ENCODE results near the gene SPOCK1. TPM values are rescaled to one million over a fixed set of nuclear protein-coding genes. Genes with fewer than 3 reads are reported as not detected.

SPOCK1 gene
- total RNA-seq, 2 experiments from 2014 or later, result not detected

DNA sequence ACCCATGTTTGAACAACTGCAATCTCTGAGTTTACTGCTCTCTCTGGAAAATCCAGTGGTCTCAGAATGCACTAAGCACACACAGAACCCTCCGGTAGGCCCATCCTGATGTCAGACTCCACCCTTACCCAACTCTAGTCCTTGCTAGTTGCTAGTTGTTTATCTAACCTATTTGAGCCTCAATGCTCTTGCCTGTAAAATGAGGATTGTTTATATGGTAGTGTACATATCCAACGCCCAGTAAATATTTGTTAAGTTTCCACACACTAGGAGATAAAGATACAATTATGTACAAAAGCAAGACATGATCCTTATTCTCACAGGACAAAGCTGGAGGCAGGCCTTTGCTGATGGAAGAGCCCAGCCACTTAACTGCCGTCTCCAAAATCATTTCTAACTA is 192.2 kb downstream of the SPOCK1 start:
- no peaks in the 10 kb centered on the region for H3K4me1 Mint-ChIP-seq (ENCODE audit: low read depth)
- H3K9me3 Mint-ChIP-seq, result no peaks in the 10 kb centered on the region
- no peak overlapping the region for H3K27ac Mint-ChIP-seq
- no peaks in the 10 kb centered on the region for H3K27me3 Mint-ChIP-seq
- ChIA-PET POLR2A (no interaction called here), CTCF (no interaction called here)
- no peak overlapping the region for H3K4me3 Mint-ChIP-seq
- intact Hi-C loops (cut with micrococcal nuclease), result no loop called here
- no peak for DNase-seq
- H3K36me3 Mint-ChIP-seq, result no peaks in the 10 kb centered on the region

DNA sequence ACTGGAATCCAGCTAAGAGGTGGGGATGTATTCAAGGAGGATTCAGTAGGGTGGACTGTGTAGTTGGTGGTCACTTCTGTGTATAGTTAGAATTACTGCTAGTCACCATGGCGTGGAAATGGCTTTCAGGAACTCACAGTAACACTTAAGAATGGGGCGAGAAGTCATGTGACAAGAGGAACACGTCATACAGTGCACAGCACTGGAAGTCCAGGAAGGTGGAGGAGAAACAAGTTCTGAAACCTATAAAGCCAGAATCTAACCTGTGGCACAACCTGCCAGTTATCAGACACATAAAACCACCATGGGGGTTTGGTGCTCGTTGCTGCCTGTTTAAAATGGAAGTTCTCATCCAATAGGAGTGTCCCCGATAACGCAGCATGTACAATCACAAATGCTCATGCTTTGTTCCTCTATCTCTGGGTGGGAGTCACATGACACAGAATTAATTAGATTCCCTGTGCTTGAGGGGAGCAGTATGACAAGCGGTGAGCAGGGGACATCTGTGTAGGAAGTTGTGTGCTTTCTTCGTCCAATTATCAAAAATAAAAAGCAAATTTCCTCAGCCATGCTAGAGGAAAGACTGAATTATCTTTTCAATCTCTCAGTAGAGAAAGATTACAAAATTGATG is 193.0 kb downstream of the SPOCK1 start:
- CTCF ChIA-PET, result interaction anchor here (0.7 kb wide), 1 partner anchor 14 kb away, joined by 3 read pairs; no protein-coding TSS in a partner anchor
- DNase-seq, result no peak
- Mint-ChIP-seq H3K4me3 (no peak overlapping the region), H3K27ac (no peak overlapping the region), H3K27me3 (no peaks in the 10 kb centered on the region), H3K36me3 (no peaks in the 10 kb centered on the region), H3K9me3 (no peaks in the 10 kb centered on the region), H3K4me1 (ENCODE audit: low read depth) (no peaks in the 10 kb centered on the region)
- intact Hi-C loops (cut with micrococcal nuclease), result no loop called here
- POLR2A ChIA-PET, result no interaction called here

DNA sequence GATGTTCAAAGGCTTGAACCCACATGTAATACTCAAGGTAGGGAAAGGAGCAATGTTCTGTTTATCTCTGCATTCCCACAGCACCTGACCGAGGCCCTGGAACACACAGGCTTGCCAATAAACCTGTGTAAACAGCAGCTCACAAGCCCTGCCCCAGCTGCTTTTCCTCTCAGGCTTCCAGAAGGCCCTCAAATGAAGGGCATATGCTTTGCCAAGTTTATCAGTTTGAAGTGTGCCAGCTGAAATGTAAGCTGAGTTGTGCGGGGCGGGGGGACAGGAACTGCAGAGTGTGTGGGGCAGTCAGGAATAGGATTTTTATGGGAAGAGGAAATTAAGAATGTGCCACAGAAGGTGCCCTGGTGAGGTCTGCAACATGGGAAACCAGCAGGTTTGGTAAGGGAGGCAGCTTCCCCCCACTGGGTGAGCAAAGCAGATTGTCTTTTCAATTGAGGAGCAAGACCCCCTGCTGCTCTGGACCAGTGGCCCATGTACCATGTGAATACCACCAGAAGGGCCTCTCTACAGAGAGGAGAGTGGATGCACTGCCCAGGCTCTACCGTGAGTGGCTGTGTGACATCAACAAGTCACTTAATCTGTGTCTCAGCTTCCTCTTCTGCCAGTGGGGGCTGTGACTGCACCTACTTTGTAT is 194.8 kb downstream of the SPOCK1 start:
- CTCF ChIA-PET, result no interaction called here
- no peaks in the 10 kb centered on the region for H3K4me1 Mint-ChIP-seq (ENCODE audit: low read depth)
- no peak overlapping the region for H3K4me3 Mint-ChIP-seq
- H3K27me3 Mint-ChIP-seq, result peaks cover 1% of the 10 kb centered on the region
- intact Hi-C loops (cut with micrococcal nuclease), result no loop called here
- no peaks in the 10 kb centered on the region for H3K9me3 Mint-ChIP-seq
- POLR2A ChIA-PET, result no interaction called here
- H3K27ac Mint-ChIP-seq, result no peak overlapping the region
- DNase-seq, result no peak
- H3K36me3 Mint-ChIP-seq, result no peaks in the 10 kb centered on the region

DNA sequence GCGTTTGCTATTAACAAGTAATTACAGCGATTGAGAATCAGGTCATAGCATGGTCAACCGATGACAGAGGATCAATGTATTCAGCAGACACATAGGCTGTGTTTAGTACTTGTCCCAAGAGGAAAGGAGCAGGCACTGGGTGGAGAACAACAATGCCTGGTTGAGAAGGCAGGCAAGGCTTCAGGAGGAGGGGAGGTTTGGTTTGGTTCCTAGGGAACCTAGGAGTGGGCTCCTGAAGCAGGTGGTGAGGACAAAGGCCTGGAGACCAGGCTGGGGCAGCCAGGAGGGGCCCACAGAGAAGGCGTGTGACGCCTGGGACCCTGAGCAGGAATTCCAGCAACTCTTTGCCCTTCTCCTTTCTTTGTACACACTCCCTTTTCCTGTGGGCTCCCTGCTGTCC is 195.6 kb downstream of the SPOCK1 start:
- Mint-ChIP-seq H3K4me3 (no peak overlapping the region), H3K27ac (no peak overlapping the region), H3K27me3 (peaks cover 1% of the 10 kb centered on the region), H3K9me3 (no peaks in the 10 kb centered on the region), H3K4me1 (ENCODE audit: low read depth) (no peaks in the 10 kb centered on the region), H3K36me3 (no peaks in the 10 kb centered on the region)
- CTCF ChIA-PET, result no interaction called here
- POLR2A ChIA-PET, result no interaction called here
- intact Hi-C loops (cut with micrococcal nuclease), result no loop called here
- no peak for DNase-seq

DNA sequence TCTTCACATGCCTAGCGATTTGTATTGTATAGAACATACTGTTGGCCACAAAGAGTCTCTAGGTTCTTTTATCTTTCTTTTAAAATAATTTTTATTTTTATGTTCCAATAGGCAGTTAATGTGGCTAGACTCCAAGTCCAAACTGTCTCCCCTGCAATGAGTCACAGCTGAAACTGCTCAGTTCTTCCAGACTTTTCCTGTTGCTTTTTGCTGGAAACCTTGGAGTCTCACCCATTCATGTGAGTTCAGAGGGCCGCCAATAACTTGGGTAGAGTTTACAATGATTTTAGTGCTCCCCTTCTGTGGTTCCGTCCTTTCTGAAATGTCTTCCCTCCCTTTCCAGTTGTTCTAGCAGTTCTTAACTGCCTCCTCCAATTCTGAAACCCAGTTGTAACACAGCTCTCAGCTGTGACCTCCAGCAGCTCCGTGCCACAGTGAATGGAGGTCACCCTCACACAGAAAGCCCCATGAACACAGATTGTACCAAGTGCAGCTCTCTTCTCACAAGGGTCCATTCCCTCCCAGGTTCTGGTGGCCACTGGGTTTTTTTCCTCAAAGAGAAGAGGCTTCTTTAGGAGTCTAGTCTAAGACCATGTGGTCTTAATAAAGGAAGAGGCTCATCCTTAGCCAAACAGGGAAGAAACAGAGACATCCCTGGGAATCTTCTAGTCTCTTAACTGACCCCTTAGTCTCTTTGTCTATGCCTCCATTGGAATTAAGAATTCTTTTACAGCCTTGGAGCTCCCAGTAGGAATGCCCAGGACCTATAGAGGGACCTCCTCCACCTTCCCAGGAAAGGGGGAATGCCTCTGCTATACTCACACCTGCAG is 198.5 kb downstream of the SPOCK1 start:
- CTCF ChIA-PET, result no interaction called here
- H3K36me3 Mint-ChIP-seq, result no peaks in the 10 kb centered on the region
- no peaks in the 10 kb centered on the region for H3K9me3 Mint-ChIP-seq
- H3K4me1 Mint-ChIP-seq (ENCODE audit: low read depth), result no peaks in the 10 kb centered on the region
- H3K27me3 Mint-ChIP-seq, result peaks cover 1% of the 10 kb centered on the region
- POLR2A ChIA-PET, result no interaction called here
- H3K27ac Mint-ChIP-seq, result no peak overlapping the region
- no peak overlapping the region for H3K4me3 Mint-ChIP-seq
- no peak for DNase-seq
- intact Hi-C loops (cut with micrococcal nuclease), result no loop called here

DNA sequence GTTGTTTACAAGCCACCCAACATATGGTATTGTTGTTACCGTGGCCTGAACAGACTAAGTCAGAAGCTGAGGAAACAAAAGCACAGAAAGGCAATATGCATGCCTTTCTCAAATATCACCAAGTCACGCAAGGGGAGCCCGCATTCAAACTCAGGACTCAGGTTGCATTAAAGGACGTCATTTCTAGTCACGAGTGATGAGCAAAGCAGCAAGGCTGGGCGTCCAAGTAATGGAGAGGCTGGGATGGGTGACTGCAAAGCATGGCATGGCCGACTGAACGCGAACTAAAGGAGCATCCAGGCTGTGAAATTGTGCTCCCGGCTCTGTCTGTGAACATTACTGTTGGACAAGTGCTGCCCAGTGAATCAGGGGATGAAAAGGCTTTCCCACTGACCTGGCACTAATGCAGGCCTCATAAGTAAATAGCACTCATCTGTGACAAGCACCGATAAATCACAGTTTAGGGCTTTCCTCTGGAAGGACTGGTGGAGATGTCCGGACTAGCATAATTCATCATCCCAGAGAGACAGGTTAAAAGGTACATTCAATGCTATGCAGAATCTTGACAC is 202.8 kb downstream of the SPOCK1 start:
- CTCF ChIA-PET, result no interaction called here
- H3K27me3 Mint-ChIP-seq, result peaks cover 1% of the 10 kb centered on the region
- no peak overlapping the region for H3K4me3 Mint-ChIP-seq
- H3K9me3 Mint-ChIP-seq, result no peaks in the 10 kb centered on the region
- H3K27ac Mint-ChIP-seq, result no peak overlapping the region
- DNase-seq, result no peak
- intact Hi-C loops (cut with micrococcal nuclease), result no loop called here
- no peaks in the 10 kb centered on the region for H3K36me3 Mint-ChIP-seq
- H3K4me1 Mint-ChIP-seq (ENCODE audit: low read depth), result no peaks in the 10 kb centered on the region
- POLR2A ChIA-PET, result no interaction called here

DNA sequence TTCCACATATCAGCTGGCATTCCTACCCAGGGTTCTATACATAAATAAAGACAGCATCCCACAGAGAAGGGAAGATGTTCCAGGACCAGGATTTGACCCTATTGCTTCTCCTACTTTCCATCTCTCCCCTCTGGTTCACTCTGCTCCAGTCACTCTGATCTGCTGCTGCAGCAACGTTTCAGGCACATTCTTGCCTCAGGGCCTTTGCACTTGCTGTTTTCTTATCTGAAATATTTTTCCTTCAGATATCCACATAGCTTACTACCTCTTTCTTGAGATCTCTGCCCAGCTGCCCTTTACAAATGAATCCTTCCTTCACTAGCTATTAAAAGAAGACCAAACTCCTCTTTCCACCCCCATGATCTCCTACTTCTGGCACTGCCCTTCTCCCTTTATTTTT is 204.5 kb downstream of the SPOCK1 start:
- no peak for DNase-seq
- Mint-ChIP-seq H3K4me3 (no peak overlapping the region), H3K9me3 (no peaks in the 10 kb centered on the region), H3K36me3 (no peaks in the 10 kb centered on the region), H3K27me3 (no peaks in the 10 kb centered on the region), H3K4me1 (ENCODE audit: low read depth) (no peaks in the 10 kb centered on the region), H3K27ac (no peak overlapping the region)
- intact Hi-C loops (cut with micrococcal nuclease), result no loop called here
- ChIA-PET CTCF (no interaction called here), POLR2A (no interaction called here)

DNA sequence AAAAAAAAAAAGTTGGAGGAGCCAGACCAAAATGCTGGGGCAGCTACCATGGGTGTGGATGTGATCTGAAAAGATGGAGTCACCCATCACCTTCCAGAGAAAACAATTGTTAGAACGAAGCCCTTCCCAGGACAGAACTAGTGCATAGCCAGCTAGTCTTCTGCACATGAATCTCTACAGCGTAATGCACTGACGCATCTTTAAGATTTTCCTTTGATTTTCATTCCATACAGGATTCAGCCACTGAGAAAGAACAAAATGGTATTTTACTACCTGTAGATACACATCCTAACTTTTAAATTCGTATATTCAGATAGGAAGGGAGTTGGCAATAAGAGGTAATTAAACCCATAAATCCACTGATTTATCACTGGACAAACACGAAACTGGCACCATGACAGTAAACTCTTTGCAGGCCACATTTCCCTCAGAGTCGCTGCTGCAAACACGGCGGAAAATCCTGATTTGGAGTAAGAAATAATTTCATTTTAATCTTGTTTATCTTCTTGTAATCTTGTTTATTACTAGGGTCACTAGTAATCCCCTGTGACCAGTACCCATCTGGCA is 206.6 kb downstream of the SPOCK1 start:
- POLR2A ChIA-PET, result no interaction called here
- no peak for DNase-seq
- H3K4me1 Mint-ChIP-seq (ENCODE audit: low read depth), result no peaks in the 10 kb centered on the region
- H3K36me3 Mint-ChIP-seq, result no peaks in the 10 kb centered on the region
- CTCF ChIA-PET, result no interaction called here
- no peaks in the 10 kb centered on the region for H3K27me3 Mint-ChIP-seq
- intact Hi-C loops (cut with micrococcal nuclease), result no loop called here
- H3K9me3 Mint-ChIP-seq, result no peaks in the 10 kb centered on the region
- H3K27ac Mint-ChIP-seq, result no peak overlapping the region
- H3K4me3 Mint-ChIP-seq, result no peak overlapping the region

DNA sequence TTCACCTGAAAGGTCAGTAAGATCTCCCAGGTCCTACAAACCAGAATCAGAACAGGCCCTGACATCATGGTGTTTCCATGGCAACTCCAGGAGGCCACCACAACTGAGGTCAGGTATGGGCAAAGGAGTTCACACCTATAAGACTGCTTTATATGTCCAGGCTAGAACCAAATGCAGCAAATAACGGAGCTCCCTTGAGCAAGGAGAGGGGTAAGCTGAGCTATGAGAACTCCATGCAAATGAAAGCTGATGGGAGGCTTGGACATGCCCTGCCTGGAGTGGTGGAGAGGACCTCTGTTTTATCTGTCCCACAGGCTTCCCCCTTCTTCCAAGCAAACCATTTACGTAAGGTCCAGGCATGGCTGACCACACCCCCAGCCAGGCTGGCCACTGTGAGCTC is 207.7 kb downstream of the SPOCK1 start:
- no peaks in the 10 kb centered on the region for H3K27me3 Mint-ChIP-seq
- ChIA-PET POLR2A (no interaction called here), CTCF (no interaction called here)
- intact Hi-C loops (cut with micrococcal nuclease), result no loop called here
- no peak overlapping the region for H3K27ac Mint-ChIP-seq
- H3K36me3 Mint-ChIP-seq, result no peaks in the 10 kb centered on the region
- no peak for DNase-seq
- H3K4me1 Mint-ChIP-seq (ENCODE audit: low read depth), result no peaks in the 10 kb centered on the region
- no peak overlapping the region for H3K4me3 Mint-ChIP-seq
- H3K9me3 Mint-ChIP-seq, result no peaks in the 10 kb centered on the region

DNA sequence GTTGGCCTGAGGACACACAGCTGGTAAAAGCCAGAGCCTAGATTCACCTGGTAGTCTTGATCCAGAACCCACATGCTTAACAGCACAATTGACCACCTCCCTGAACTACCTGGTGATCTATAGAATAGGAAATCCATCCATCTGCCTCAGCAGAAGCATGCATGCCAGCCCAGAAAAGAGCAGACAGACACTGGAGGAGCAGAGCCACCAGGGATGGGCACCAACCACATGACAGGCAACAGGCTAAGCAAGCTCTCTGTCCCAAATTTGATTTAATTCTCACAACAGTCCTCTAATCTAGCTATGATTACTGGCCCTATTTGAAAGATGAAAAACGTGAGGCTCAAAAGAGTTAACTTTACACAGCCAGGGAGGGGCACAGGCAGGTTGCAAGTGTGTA is 208.1 kb downstream of the SPOCK1 start:
- intact Hi-C loops (cut with micrococcal nuclease), result no loop called here
- Mint-ChIP-seq H3K4me1 (ENCODE audit: low read depth) (no peaks in the 10 kb centered on the region), H3K9me3 (no peaks in the 10 kb centered on the region), H3K4me3 (no peak overlapping the region), H3K27ac (no peak overlapping the region), H3K27me3 (no peaks in the 10 kb centered on the region), H3K36me3 (no peaks in the 10 kb centered on the region)
- ChIA-PET POLR2A (no interaction called here), CTCF (no interaction called here)
- DNase-seq, result no peak

DNA sequence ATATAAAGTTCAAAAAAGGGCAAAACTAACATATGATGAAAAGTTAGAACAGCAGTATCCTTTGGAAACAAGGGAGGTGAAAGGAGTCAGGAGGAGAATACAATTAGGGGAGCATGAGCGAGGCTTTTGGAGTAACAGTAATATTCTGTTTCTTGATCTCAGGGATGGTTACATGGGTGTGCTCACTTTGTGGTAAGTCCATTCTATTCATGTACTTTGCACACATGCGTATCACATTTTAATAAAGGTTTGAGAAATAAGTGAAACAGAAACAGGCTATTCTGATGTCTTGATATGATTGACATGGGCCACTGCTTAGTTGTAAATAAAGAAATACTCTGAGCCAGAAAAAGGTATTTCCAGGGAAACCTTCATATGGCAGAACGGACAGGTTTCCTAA is 208.8 kb downstream of the SPOCK1 start:
- Mint-ChIP-seq H3K27me3 (no peaks in the 10 kb centered on the region), H3K27ac (no peak overlapping the region), H3K36me3 (no peaks in the 10 kb centered on the region), H3K4me3 (no peak overlapping the region), H3K9me3 (no peaks in the 10 kb centered on the region), H3K4me1 (ENCODE audit: low read depth) (no peaks in the 10 kb centered on the region)
- CTCF ChIA-PET, result no interaction called here
- no peak for DNase-seq
- intact Hi-C loops (cut with micrococcal nuclease), result no loop called here
- POLR2A ChIA-PET, result no interaction called here

DNA sequence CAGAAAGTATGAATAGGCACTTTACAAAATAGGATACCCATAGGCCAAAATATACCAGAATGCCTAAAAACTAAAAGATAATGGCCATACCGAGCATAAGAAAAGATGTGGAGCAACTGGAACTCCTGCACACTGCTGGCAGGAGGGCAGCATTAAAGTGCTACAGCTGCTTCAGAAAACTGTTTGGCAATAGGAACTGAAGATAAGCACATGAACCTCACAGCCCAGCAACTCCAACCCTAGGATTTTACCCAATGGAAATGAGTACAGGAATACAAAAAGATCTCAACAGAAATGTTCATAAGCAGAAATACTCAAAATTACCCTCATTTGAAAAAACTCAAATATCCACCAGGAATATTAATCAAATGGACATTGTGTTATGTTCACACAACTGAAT is 209.3 kb downstream of the SPOCK1 start:
- H3K9me3 Mint-ChIP-seq, result no peaks in the 10 kb centered on the region

More for the DNA sequence above, 209.3 kb downstream of the SPOCK1 start:
- intact Hi-C loops (cut with micrococcal nuclease), result no loop called here
- no peak overlapping the region for H3K4me3 Mint-ChIP-seq
- no peak overlapping the region for H3K27ac Mint-ChIP-seq
- POLR2A ChIA-PET, result no interaction called here
- no peaks in the 10 kb centered on the region for H3K4me1 Mint-ChIP-seq (ENCODE audit: low read depth)
- H3K27me3 Mint-ChIP-seq, result no peaks in the 10 kb centered on the region
- no peaks in the 10 kb centered on the region for H3K36me3 Mint-ChIP-seq
- CTCF ChIA-PET, result no interaction called here
- no peak for DNase-seq

Measured in activated CD4-positive, alpha-beta memory T cell treated with anti-CD3 and anti-CD28 coated beads for 36 hours (primary cell).